Cerebellar nuclear complex (tissue), 1 donor: ENCODE measurements around the gene RTN1.

Experiments used
- DNase-seq, 2 experiments: peaks; one replicate each; lab custom pipeline; 2025; lab: John Stamatoyannopoulos, UW

Gene RTN1

GRCh38 chr14:59547310-59547709 lies 323.3 kb downstream of the RTN1 start:
- DNase-seq, result no peak
